Mesothelial cell of epicardium (in vitro differentiated cells): ENCODE results near the gene FCAMR. TPM values are rescaled to one million over a fixed set of nuclear protein-coding genes. Genes with fewer than 3 reads are reported as not detected.

ENCODE experiments used
- DNase-seq, 2 experiments: peaks; one replicate each; pipeline ENCODE4 v3.0.0; 2021; ENCODE audit warnings: low spot score in 2 of 2; ENCODE audit not compliant: unreplicated experiment in 2 of 2
- H3K27ac Mint-ChIP-seq: 2 replicates; pipeline ENCODE4 v1.8.0; 2021; ENCODE audit warnings: mixed read lengths
- H3K27me3 Mint-ChIP-seq: 2 replicates; pipeline ENCODE4 v1.8.0; 2021; ENCODE audit warnings: low read depth, mixed read lengths
- H3K36me3 Mint-ChIP-seq: 2 replicates; pipeline ENCODE4 v1.8.0; 2021; ENCODE audit warnings: mixed read lengths
- H3K4me1 Mint-ChIP-seq: 2 replicates; pipeline ENCODE4 v1.8.0; 2021; ENCODE audit warnings: mixed read lengths
- H3K4me3 Mint-ChIP-seq: 2 replicates; pipeline ENCODE4 v1.8.0; 2021; ENCODE audit warnings: mild to moderate bottlenecking, moderate library complexity, mixed read lengths
- H3K9me3 Mint-ChIP-seq: 2 replicates; pipeline ENCODE4 v1.8.0; 2021; ENCODE audit warnings: mixed read lengths
- total RNA-seq: library from RNA; stranded (reverse); gene quantifications from 3 replicates; pipeline ENCODE4 v1.2.1, GENCODE V29; 2021
- TF ChIP-seq, protein P1 (sequence below): fragments of 200-600 bp; sonication (generic); IDR thresholded peaks from one replicate; pipeline ENCODE4 v1.5.0; 2021; ENCODE audit warnings: antibody characterized with exemption; ENCODE audit not compliant: unreplicated experiment

Gene FCAMR
- total RNA-seq, 1 donor from 2014 or later, result not detected

DNA sequence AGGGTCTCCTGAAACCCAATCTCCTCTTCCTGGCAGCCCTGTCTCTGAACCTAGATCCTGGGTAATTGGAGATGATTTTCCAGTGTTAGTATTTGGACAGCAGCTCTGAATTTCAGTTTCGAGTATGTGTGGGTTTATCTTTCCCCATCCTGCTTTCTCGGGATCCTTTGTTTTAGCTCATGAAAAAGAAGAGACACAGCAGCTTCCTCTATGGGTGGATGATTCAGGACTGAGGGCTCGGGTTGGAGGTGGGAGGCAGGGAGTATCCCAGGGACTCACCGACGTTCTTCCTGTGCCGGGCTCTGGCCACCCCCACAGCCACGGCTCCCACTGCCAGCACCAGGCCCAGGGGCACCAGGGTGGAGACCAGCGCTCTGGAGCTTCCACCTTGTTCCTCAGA, 38.1 kb downstream of the FCAMR start:
- Mint-ChIP-seq H3K36me3 (no peaks in the 10 kb centered on the region), H3K4me3 (no peak overlapping the region), H3K4me1 (no peaks in the 10 kb centered on the region), H3K9me3 (no peaks in the 10 kb centered on the region), H3K27ac (no peak overlapping the region), H3K27me3 (peaks cover 21% of the 10 kb centered on the region)
- DNase-seq, result no peak
- TF ChIP-seq, protein P1, sequence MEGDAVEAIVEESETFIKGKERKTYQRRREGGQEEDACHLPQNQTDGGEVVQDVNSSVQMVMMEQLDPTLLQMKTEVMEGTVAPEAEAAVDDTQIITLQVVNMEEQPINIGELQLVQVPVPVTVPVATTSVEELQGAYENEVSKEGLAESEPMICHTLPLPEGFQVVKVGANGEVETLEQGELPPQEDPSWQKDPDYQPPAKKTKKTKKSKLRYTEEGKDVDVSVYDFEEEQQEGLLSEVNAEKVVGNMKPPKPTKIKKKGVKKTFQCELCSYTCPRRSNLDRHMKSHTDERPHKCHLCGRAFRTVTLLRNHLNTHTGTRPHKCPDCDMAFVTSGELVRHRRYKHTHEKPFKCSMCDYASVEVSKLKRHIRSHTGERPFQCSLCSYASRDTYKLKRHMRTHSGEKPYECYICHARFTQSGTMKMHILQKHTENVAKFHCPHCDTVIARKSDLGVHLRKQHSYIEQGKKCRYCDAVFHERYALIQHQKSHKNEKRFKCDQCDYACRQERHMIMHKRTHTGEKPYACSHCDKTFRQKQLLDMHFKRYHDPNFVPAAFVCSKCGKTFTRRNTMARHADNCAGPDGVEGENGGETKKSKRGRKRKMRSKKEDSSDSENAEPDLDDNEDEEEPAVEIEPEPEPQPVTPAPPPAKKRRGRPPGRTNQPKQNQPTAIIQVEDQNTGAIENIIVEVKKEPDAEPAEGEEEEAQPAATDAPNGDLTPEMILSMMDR, result no peak

DNA sequence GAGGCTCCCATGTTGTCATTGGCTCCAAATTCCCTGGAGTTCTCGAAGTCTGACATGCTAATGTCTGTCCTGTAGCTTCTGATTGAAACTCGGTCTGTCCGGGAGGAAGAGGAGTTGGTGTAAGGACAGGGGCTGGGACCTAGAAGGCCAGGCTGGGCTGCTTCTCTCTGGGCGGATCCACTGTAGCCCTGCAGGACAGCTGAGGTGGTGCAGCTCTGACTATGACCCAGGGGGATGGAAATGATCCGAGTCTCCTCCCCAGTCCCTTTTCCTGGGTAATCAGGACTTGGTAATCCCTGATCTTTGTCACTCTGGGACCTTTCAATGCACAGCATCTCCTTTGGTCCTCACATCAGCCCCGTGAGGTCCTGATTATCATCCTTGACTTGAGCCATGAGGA, 38.6 kb downstream of the FCAMR start:
- H3K4me1 Mint-ChIP-seq, result no peaks in the 10 kb centered on the region
- TF ChIP-seq, protein P1, result no peak
- no peaks in the 10 kb centered on the region for H3K36me3 Mint-ChIP-seq
- no peak for DNase-seq
- H3K4me3 Mint-ChIP-seq, result no peak overlapping the region
- no peak overlapping the region for H3K27ac Mint-ChIP-seq
- no peaks in the 10 kb centered on the region for H3K9me3 Mint-ChIP-seq
- H3K27me3 Mint-ChIP-seq, result peaks cover 18% of the 10 kb centered on the region

DNA sequence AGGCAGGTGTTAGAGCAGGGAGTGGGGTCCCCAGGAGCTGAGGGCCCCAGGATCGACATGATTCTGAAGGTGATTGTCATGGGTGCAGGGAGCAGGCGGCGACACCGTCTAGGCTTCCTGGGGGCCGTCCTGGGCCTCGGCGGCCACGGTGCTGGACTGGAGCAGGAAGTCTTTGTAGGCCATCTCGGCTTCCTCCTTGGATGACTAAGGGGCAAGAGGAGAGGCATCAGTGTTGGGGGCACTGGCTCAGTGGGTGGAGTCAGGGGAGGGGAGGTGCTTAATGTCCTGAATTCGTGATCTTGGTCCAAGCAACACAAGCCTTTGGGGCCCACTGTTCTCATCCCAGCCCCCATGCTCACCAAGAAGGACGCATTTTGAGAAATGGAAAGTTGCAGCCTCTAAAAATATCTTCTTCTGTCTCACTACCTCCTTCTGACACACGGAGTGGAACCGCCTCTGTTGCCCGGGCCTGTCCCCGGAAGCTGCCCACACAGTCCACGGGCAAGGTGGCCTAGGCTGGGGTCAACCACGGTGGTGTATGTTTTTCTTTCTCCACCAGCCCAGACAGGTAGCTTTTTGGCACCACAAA, 40.0 kb downstream of the FCAMR start:
- Mint-ChIP-seq H3K9me3 (no peaks in the 10 kb centered on the region), H3K36me3 (no peaks in the 10 kb centered on the region), H3K27me3 (peaks cover 10% of the 10 kb centered on the region), H3K27ac (no peak overlapping the region), H3K4me1 (no peaks in the 10 kb centered on the region), H3K4me3 (no peak overlapping the region)
- TF ChIP-seq, protein P1, result no peak
- DNase-seq, result no peak

DNA sequence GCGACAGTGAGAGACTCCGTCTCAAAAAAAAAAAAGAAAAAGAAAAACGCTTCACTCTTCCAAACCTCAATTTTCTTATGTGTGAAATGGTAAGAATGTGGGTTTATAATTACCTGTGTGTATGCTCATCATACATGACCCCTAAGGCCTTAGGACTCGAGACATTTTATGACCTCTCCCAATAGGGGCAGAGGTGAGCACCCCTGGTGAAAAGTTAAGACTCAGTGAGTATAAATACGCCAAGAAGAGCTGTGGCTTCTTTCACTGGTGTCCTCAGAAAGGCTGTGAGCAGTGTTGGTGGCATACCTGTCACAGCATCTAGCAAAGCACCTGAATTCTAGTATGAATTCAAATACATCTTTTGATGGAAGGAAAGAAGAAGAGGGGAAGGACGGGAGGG, 40.7 kb downstream of the FCAMR start:
- Mint-ChIP-seq H3K36me3 (no peaks in the 10 kb centered on the region), H3K27me3 (peaks cover 4% of the 10 kb centered on the region), H3K4me3 (no peak overlapping the region), H3K9me3 (no peaks in the 10 kb centered on the region), H3K4me1 (no peaks in the 10 kb centered on the region), H3K27ac (no peak overlapping the region)
- DNase-seq, result no peak
- TF ChIP-seq, protein P1, result no peak

DNA sequence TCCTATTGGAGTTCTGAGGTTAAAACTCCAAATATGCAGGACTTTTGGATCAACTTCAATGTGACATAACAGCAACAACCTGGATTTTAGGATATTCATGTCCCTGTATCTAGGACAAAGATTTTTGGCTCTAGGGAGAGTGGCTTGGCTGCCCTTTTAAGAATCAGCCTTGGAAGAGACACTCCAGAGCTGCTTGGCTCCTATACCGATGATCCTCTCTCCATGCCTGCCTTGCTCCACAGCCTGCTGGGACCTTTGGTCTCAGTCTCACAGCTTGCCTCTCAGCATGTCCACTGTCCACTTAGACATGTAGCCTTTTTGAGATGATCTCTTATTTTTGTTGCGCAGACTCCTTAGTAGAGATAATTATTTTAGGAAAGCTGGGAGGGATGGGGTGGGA, 44.0 kb downstream of the FCAMR start:
- Mint-ChIP-seq H3K4me3 (no peak overlapping the region), H3K27ac (no peak overlapping the region), H3K36me3 (no peaks in the 10 kb centered on the region), H3K27me3 (no peaks in the 10 kb centered on the region), H3K9me3 (no peaks in the 10 kb centered on the region), H3K4me1 (no peaks in the 10 kb centered on the region)
- TF ChIP-seq, protein P1, result no peak
- DNase-seq, result no peak
